ENCODE results near the gene FGD4.
"Not testable (repeated sequence)": the region's sequence is repeated elsewhere in the genome, so short reads cannot be mapped to it uniquely, and the experiment has no call there.

The FGD4 gene

DNA sequence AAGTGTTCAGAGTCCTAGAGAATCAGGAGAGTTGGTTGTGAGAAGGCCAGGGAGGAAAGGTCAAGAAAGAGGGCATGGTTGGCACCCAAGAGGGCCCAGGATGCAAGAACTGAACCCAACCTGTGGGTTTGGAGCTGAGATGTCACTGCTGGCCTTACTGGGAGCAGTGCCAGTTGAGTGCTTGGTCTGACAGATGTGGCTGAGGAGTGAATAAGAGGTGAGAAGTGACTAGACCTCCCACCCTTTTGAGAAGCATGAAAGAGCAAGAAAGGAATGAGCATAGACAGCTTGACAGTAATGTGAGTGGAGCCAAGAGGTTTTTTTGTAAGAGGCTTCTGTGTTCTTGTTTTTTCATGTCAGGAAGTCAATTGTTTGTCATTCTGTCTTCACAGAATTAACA is 95.3 kb downstream of the FGD4 start:
- DNase-seq (ENCODE audit: low read depth) = no peak

DNA sequence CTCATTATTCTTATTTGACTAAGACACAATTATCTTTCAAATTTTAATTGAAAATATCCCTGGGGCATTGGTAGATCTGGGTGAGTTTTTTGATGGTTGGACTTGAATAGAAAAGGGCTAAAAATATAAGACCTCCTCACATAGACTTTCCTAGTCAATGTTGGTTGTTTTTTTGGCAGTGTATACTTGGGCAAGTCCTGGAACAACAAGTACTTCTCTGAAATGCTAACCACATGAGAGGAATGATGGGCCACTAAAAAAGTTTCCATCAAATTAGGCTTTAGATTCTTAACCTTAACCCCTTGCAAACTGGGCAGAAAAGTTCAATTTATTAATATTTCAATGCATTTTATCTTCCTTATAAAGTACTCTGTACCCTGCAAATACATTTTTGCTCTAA is 97.6 kb downstream of the FGD4 start:
- DNase-seq (ENCODE audit: low read depth) = no peak

DNA sequence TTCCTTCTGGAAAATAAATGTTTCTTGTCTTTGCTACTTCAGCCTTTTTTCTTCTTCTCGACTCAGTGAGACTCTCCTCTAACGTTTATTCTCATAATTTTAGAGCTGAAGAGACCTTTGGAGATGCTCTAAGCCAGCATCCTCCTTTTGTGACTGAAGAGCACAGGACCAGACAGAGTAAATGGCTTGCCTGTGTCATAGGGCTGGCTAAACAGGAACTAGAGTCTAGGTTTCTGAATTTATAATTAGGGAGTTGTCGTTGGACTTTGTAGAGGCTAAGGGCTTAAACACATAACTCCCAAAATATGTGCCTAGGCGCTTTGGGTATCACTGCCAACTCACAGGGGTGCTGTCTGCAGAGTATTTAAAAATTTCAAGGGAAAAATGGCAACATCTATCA is 98.5 kb downstream of the FGD4 start:
- DNase-seq (ENCODE audit: low read depth) = no peak

DNA sequence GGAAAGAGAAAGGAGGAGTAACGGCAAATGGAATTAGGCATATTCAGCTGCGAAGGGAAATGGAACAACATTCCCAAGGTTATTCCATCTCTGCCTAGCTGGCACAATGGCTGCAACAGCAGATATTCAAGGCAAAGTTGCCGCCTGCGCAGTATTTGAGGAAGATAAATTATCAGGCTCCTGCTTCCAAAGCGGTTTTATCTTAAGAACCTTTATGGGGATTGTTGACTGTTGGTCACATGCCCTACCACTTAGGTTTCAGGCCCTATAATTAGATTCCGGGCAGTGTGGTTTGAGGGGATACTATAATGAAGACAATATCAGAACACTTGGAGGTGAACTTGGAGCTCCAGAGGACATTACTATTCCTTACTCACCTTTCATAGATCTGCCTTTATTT is 99.7 kb downstream of the FGD4 start:
- DNase-seq (ENCODE audit: low read depth) = no peak

DNA sequence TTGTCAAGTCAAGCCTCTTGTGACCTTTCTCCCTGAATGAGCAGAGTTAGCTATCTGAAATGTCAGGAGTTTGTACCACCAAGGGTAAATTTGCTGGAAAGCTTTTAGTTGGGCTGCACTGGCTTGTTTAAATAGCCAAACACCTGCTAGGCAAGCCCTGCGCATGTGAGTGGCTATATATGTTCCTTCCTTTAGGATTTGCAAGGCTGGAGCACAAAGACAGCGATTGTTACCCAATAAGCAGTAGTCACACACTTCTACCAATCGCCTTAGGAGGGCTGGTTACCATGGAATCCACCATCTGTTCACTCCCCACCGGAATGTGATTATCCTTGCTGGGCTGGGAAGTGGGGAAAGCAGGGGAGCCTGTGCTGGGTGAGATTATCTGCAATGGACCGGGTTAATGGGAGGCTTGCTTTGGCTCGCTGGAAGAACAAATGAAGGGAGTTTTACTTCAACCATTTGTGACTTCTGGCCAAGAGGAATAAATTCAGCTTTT is 102.5 kb downstream of the FGD4 start:
- DNase-seq (ENCODE audit: low read depth) = no peak

DNA sequence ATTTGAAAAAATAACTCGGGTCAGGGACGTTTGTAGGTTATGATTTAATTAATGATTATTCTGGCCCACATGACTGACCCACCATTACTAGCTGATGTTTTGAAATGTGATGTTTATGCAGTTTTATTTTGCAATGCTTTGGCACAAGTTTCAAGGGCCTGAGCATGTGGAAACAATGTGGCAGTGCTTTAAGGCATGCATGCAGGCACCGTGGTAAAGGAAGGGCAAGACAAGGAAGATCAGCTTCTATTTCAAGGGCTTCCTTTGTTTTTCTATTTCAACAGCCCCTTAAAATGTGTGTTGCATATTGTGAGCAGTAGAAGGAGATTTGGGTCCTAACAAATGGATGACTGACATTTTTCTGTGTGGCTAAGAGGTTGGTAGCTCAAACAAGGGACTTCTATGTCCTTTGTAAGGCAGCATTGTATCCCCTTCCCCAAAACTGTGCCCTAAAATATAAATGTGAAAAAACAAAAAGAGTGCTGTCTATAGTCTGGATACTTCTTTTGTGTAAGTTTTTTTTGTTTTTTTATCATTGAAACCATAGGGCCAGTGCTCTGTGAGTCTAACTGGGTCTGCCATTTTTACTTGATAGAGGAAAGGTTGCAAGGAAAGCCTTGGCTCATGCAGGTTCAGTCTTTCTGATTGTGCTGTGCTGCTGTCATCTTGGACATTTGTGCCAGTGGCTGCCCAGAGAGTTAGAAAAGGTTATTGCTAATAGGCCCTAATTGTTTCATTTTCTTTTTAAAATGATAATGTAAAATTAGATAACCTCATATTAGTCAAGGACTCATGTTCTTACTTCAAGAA is 103.5 kb downstream of the FGD4 start:
- DNase-seq (ENCODE audit: low read depth) = no peak

DNA sequence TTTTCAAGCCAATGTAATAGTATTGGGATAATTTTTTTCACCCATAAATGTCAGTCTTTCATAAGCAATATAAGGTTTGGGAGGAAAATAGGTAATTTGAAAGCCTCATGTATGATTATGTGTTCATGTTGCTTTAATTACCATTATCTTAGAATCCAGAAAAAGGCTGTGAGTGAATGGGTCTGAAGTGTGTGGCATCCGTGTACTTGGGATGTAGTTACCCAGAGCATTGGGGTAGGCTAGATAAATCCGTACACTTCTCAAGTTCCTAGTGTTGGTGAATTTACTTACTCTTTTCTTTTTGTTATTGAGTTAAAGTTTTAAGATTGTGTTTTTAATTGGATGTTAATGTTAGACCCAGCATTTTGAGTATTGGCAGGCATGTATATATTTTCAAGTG is 104.4 kb downstream of the FGD4 start:
- no peak for DNase-seq (ENCODE audit: low read depth)

DNA sequence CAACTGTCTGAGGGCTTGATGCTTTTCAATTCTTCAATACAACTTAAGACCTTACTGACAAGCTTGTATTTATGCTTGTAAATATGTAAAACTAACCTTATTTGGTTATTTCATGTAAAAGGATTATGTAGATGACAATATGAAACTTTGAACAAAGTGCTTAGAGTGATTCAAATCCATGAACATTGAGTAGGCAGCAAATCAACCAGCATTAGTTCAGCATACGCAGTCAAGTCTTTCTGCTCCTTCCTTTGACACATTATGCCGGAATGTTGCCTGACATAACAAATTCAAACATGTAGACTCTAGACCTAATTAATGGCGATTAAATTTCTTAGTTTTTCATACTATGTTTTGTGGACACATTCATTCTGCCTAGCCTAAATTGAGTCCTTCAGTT is 105.2 kb downstream of the FGD4 start:
- DNase-seq (ENCODE audit: low read depth) = no peak

DNA sequence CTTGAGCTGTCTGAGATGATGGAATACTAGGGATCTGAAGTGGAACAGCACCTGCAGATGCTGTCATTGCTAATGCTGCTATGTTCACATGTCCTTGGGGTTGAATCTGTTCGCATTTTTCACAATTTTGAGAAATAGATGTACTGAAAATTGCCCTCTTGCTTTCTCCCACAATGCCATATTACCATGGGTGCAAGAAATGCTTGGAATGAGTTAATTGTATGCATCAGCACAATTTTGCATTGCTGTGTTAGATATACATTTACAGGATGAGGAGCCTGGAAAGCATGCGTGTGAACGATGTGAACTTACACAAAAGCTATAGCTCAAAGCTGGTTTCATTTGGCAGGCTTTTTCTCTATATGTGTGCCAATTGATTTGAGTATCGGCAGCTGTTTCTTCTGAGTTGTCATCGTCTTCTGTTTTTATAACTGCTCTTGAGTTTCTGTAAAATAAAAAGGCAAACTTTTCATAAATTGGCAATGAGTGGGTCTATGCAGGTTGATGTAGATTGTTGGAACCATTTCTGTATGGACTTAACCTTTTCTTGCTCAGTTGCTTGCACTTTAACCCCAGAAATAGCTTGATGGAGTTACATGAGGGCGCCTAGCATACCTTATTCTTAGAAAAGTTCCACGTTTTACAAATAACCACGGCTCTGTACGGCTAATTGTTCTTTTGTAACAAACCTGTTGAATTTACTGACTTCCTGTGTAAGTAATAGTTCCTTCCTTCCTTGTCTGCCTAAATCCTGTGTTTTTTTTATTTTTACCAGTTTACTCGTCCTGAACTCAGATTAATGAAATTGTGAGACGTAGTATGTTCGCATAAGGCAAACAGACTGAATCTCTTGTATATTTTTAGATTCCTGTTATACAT is 105.9 kb downstream of the FGD4 start:
- no peak for DNase-seq (ENCODE audit: low read depth)

DNA sequence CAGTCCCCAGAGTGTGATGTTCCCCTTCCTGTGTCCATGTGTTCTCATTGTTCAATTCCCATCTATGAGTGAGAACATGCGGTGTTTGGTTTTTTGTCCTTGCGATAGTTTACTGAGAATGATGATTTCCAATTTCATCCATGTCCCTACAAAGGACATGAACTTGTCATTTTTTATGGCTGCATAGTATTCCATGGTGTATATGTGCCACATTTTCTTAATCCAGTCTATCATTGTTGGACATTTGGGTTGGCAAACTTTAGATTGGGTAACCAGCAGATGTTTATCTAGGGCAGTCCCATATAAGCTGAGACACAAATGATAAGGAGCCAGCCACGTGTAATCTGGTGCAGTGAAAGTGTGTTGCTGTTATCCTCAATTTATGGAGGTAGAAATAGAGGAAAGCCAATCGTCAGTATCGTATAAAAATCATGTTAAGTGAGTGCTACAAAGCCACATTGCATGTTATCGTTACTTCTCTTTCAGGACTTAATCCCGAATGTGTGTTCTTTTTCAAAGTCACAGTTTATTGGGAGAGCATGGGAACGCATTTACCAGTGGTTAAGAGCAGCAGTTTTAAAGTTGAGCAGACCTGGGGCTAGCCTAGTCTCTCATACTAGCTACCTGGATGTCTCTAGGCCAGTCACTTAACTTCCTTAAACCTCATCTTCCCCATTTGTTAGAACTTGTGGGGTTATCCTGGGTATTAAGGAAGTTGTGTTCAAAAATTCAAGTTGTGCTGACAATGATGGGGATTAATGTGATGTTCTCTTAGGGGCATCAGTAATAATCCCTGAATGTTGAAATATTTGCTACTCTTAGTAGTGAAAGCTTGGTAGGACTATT is 108.0 kb downstream of the FGD4 start:
- DNase-seq (ENCODE audit: low read depth) = not testable (repeated sequence)

DNA sequence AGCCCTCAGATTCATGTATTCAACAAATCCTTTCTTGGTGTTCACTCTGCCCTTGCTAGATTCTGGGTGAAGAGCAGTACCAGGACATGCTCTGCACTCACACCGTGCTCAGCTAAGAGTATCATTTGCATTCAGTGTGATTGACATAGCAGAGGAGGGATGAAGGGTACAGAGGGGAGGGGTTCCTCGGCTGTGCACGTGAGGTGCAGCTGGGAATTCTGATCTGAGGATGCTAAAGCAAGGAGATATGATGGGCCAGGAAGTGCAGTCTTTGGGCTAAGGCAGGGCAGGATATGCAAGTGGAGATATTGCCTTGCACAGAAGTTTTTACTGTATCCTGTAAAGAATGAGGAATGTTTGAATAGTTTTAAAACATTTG is 108.6 kb downstream of the FGD4 start:
- DNase-seq (ENCODE audit: low read depth) = no peak

DNA sequence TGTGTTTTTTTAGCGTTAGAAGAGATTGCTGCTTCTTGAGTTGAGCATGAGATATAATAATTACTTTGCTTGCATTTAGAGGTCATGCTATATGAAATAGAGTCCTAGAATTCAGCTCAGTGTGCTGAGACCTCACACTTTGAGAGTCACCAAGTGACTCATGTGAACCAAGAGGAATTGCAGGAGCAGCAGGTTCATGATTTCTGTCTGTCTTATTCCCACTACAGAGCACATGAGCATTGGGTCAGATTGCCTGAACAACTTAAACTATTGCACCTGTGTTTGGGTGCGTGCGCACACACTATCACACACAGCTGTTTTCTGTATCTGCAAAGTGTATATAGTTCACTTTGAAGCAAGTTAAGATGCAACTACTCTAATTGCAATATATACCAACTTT is 109.3 kb downstream of the FGD4 start:
- DNase-seq (ENCODE audit: low read depth) = no peak

DNA sequence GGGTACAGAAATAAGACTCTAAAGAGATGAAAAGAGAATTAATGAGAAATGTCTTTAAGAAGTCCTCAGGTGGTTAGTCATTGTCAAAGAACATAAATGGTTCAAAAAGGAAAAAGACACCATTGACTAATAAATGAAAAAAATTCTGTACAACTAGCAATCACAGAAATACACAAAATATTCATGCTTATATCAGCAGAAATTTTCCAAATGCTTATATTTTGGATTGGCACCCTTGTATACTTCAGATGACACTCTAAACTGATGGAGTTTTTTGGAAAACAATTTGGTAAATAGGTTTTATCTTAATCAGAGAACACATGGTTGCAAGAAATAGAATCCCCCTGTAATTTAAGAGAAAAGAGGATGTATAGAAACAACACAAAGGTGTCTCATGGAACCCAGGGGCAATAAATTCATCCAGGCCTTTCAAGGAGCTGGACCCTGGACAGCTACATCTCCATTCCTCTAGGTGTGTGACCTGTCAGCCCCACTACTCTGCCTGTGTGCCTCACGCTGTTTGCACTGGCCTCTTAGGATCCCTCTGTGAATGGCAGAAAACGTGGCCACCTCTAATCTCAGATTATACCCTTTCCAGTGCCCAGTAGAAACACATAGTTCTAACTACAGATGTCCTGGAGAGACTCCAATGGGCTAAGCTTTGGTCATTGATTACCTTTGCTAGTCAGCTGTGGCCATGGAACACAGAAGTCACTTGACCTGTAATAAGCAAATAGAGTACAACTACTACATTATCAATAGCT is 110.2 kb downstream of the FGD4 start:
- DNase-seq (ENCODE audit: low read depth) = no peak

DNA sequence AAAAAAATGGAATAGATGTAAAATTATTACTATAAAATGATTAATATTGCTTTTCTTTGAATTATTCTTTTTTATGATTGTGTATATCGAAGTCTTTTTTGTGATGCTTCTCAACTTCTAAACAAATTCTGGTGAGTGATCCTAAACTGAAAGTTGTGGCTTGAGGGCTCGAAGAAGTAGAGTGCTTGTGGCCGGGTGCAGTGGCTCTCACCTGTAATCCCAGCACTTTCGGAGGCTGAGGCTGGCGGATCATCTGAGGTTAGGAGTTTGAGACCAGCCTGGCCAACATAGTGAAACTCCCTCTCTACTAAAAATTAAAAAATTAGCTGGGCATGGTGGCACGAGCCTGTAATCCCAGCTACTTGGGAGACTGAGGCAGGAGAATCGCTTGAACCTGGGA is 112.6 kb downstream of the FGD4 start:
- DNase-seq (ENCODE audit: low read depth) = not testable (repeated sequence)

DNA sequence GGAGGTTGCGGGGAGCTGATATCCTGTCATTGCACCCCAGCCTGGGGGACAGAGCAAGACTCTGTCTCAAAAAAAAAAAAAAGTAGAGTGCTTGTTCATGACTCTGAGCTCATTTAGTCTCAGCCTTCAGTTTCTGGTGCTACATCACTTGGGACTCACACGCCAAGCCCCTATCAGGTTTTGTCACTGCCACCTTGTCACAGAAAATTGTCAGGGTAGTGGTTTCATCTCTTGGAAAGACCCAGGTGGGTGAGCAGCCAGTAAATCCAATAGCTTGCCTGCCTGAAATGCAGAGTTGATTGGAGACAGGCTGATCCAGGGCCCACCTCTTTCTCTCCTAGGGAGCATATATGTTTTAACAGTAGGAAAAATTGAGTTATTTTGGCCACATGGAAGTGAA is 113.0 kb downstream of the FGD4 start:
- DNase-seq (ENCODE audit: low read depth) = no peak

DNA sequence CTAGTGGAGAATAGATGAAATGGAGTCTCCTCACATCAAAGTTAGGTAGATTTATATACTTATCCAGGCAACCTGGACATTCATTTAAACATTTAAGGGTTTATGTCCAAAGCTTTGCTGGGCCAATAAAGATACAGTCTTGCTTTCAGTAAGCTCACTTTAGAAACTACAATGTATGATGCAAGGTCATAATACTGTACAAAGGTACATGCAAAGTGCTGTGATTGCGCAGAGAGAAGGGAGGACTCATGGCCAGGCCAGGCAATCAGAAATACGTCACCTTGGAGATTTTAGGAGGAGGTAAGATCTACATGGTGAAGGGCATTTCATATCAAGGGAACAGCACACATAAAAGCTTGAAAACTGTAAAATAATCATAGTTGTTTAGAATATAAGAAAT is 113.6 kb downstream of the FGD4 start:
- DNase-seq (ENCODE audit: low read depth) = no peak

DNA sequence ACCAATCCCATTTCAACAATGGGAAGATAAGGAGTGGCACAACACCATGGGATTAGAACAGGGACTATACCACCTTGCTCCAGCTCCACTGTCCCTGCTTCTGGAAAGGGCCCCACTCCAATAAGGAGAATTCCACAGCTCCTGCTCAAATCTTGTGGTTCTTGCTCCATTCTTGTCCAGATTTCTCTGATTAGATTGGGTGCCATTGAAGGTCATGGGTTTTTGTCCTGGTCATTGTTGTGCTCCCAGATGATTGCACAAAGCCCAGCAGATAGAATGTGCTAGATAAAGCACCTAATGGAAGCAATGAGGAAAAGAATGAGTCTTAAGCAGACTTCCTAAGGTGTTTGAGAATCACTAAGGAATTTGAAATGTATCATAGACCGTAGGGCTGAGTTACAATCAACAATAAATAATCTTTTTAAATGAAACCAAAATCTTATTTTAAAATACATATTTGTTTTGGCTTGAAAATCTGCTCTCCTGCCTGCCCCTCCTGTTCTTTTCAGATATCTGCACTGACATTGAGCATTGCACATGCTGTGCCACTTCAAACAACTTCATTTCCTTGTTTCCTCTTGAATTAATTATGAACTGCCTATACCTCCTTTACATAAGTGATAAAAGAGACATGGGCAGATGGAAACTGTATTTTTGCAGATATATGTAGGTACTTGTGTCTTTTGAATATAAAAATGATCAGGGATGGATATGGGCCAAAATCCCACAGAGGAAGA is 115.9 kb downstream of the FGD4 start:
- no peak for DNase-seq (ENCODE audit: low read depth)

DNA sequence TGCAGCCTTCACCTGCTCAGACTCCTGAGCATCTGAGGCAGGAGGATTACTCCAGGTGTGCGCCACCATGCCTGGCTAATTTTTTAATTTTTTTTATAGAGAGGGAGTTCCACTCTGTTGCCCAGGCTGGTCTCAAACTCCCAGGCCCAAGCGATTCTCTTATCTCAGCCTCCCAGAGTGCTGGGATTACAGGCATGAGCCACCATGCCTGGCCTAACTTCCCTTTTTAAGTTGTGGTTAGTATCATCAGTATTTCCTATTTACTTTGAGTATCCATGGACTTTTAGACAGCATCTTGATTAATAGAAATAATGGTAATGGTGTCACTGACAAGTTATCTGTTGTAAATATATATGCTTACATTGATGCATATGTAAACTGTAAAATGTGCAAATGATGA is 116.9 kb downstream of the FGD4 start:
- no peak for DNase-seq (ENCODE audit: low read depth)

DNA sequence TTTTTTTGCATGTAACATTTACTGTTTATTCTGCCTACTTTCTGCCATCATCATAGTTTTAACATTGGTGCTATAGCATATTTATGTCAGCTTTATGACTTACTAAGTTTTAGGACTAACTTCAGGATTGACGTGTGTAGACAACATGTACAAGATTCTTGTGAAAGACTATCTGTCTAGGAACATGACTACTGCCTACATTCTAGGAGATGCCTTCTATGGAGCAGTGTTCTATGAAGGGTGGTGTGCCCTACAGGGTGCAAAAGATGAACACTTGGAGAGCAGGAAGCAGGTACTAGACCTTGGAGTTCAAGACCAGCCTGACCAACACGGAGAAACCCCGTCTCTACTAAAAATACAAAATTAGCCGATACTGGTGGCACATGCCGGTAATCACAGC is 118.6 kb downstream of the FGD4 start:
- no peak for DNase-seq (ENCODE audit: low read depth)

DNA sequence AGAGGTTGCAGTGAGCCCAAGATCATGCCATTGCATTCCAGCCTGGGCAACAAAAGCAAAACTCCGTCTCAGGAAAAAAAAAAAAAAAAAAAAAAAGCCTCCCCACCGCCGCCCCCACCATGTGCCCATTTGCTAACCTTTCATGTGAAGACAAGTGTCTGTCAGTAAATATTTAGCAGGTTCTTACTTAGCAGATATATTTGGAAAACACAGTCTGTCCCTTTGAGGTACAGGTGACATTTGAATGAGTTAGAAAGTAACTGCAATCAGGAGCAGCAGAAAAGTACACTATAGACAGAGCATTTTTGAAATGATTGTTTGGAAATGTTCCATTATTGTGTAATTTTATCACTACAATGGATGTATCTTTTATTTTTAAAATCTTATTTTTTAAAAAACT is 119.7 kb downstream of the FGD4 start:
- DNase-seq (ENCODE audit: low read depth) = no peak
